Ascending aorta (tissue), 2 donors: ENCODE measurements around the gene GBA2. TPM values are rescaled to one million over a fixed set of nuclear protein-coding genes. Genes with fewer than 3 reads are reported as not detected.

Experiments
- DNase-seq, 2 donors: peaks; one replicate each; pipeline ENCODE4 v3.0.0-alpha.2; 2019; ENCODE audit warnings: low spot score in 2 of 2
- H3K27ac ChIP-seq, 2 donors: fragments of 200-600 bp; sonication (generic); one replicate each; pipeline ENCODE4 v1.5.1; 2016 to 2017; ENCODE audit warnings: mild to moderate bottlenecking in 1 of 2
- H3K27me3 ChIP-seq: fragments of 200-600 bp; sonication (generic); one replicate; pipeline ENCODE4 v1.5.1; 2017
- H3K36me3 ChIP-seq, 2 donors: fragments of 200-600 bp; sonication (generic); one replicate each; pipeline ENCODE4 v1.5.1; 2016
- H3K4me1 ChIP-seq, 2 donors: fragments of 200-600 bp; sonication (generic); one replicate each; pipeline ENCODE4 v1.5.1; 2016 to 2017; ENCODE audit warnings: mild to moderate bottlenecking in 1 of 2
- H3K4me3 ChIP-seq, 2 donors: fragments of 200-600 bp; sonication (generic); one replicate each; pipeline ENCODE4 v1.5.1; 2016 to 2017; ENCODE audit warnings: mild to moderate bottlenecking in 1 of 2
- H3K9me3 ChIP-seq, 2 donors: fragments of 200-600 bp; sonication (generic); one replicate each; pipeline ENCODE4 v1.5.1; 2016
- CTCF ChIP-seq, 3 experiments: fragments of 200-600 bp in 2 of 3; fragments of 450-650 bp in 1 of 3; sonication (generic) in 2 of 3; IDR thresholded peaks; one replicate each; pipeline ENCODE4 v1.5.1; 2016 to 2019; ENCODE audit warnings: antibody characterized with exemption in 3 of 3, mild to moderate bottlenecking in 1 of 3, moderate library complexity in 1 of 3
- intact Hi-C: fragments of 100-400 bp; cut with DNase I; formaldehyde crosslinking; loops from one replicate; pipeline ENCODE4 v1.15.1; 2023
- total RNA-seq: library from RNA; depleted of rRNA; stranded (reverse); fragments of >200 nt; gene quantifications from one replicate; pipeline ENCODE4 v1.1.0, GENCODE V29; 2016

Gene GBA2
- total RNA-seq, 1 donor from 2014 or later = 40.7 TPM

GRCh38 chr9:35757226-35757891, 8.3 kb upstream of the GBA2 start:
- Histone ChIP-seq H3K4me1 (peaks cover 5 to 31% of the 10 kb centered on the region in 2 donors), H3K4me3 (peak overlapping the region; percentile 63 to 71), H3K27me3 (no peaks in the 10 kb centered on the region), H3K27ac (peak overlapping the region; percentile 98), H3K36me3 (peaks cover 15 to 23% of the 10 kb centered on the region in 2 donors), H3K9me3 (no peaks in the 10 kb centered on the region)
- peak in 1 of 2 donors; percentile 77 for DNase-seq
- intact Hi-C loops = loop anchor here (2.0 to 5.0 kb wide), 3 partner anchors 25 to 70 kb away; partner anchors contain the start of genes CREB3, FAM221B, HINT2 and TLN1
- no peak for TF ChIP-seq CTCF (IDR thresholded peaks at IDR 0.05)

- H3K27me3 ChIP-seq = no peaks in the 10 kb centered on the region
- H3K4me1 ChIP-seq = peaks cover 5 to 31% of the 10 kb centered on the region in 2 donors
- H3K36me3 ChIP-seq = peaks cover 23 to 31% of the 10 kb centered on the region in 2 donors
- H3K27ac ChIP-seq = peak overlapping the region; percentile 98
- DNase-seq = peak; percentile 47 to 86
- no peaks in the 10 kb centered on the region for H3K9me3 ChIP-seq
- TF ChIP-seq CTCF (IDR thresholded peaks at IDR 0.05) = peak; percentile 38 to 74 (median 70)
- intact Hi-C loops = loop anchor here (2.0 to 5.0 kb wide), 3 partner anchors 24 to 71 kb away; partner anchors contain the start of genes CREB3, FAM221B, HINT2 and TLN1
- peak overlapping the region; percentile 63 to 71 for H3K4me3 ChIP-seq
Measured at GRCh38 chr9:35756275-35757225, 7.5 kb upstream of the GBA2 start.

GRCh38 chr9:35755071-35755470, 6.0 kb upstream of the GBA2 start:
- H3K4me1 ChIP-seq = peaks cover 5 to 26% of the 10 kb centered on the region in 2 donors
- peaks cover 29 to 41% of the 10 kb centered on the region in 2 donors for H3K36me3 ChIP-seq
- intact Hi-C loops = loop anchor here (5.0 kb wide), 1 partner anchor 72 kb away; the partner anchor contains the start of genes FAM221B and TMEM8B

GRCh38 chr9:35754264-35754663, 5.2 kb upstream of the GBA2 start, which contains the start of gene MSMP:
MSMP (minus strand) TSS chr9:35754276; CDS start chr9:35754129, 147 bp downstream.
- intact Hi-C loops = no loop called here
- peaks cover 5 to 26% of the 10 kb centered on the region in 2 donors for H3K4me1 ChIP-seq
- H3K27me3 ChIP-seq = no peaks in the 10 kb centered on the region
- no peak for TF ChIP-seq CTCF (IDR thresholded peaks at IDR 0.05)
- no peak for DNase-seq
- peaks cover 29 to 41% of the 10 kb centered on the region in 2 donors for H3K36me3 ChIP-seq
- H3K9me3 ChIP-seq = no peaks in the 10 kb centered on the region
- H3K4me3 ChIP-seq = no peak within 1 kb of the TSS
- H3K27ac ChIP-seq = peak within 1 kb of the TSS in 1 of 2 donors; percentile 24

More at GRCh38 chr9:35755071-35755470, 6.0 kb upstream of the GBA2 start:
- no peaks in the 10 kb centered on the region for H3K9me3 ChIP-seq
- TF ChIP-seq CTCF (IDR thresholded peaks at IDR 0.05) = no peak
- no peak overlapping the region for H3K4me3 ChIP-seq
- no peak for DNase-seq
- H3K27me3 ChIP-seq = no peaks in the 10 kb centered on the region
- no peak overlapping the region for H3K27ac ChIP-seq

GRCh38 chr9:35753466-35753865, 4.4 kb upstream of the GBA2 start:
- H3K36me3 ChIP-seq = peaks cover 29 to 41% of the 10 kb centered on the region in 2 donors
- intact Hi-C loops = no loop called here

More at GRCh38 chr9:35753466-35753865, 4.4 kb upstream of the GBA2 start:
- H3K9me3 ChIP-seq = no peaks in the 10 kb centered on the region
- no peaks in the 10 kb centered on the region for H3K27me3 ChIP-seq
- TF ChIP-seq CTCF (IDR thresholded peaks at IDR 0.05) = no peak
- DNase-seq = no peak
- no peak overlapping the region for H3K4me3 ChIP-seq
- no peak overlapping the region for H3K27ac ChIP-seq
- H3K4me1 ChIP-seq = peaks cover 5 to 18% of the 10 kb centered on the region in 2 donors
